HG02798 (cell line): ENCODE data around the gene TSPAN14.

Experiments
- ATAC-seq: cut with Tn5 transposase; IDR thresholded peaks from one replicate; pipeline ENCODE4 v1.9.1; 2021; ENCODE audit warnings: mild to moderate bottlenecking; ENCODE audit not compliant: unreplicated experiment, poor library complexity

TSPAN14 gene

GRCh38 chr10:80569131-80569895, 115.2 kb downstream of the TSPAN14 start:
- ATAC-seq: no peak

GRCh38 chr10:80571352-80571751, 117.2 kb downstream of the TSPAN14 start:
- ATAC-seq: no peak

- no peak for ATAC-seq
Measured at GRCh38 chr10:80579181-80579763, 125.2 kb downstream of the TSPAN14 start.

- ATAC-seq: no peak
Measured at GRCh38 chr10:80579849-80580637, 125.9 kb downstream of the TSPAN14 start.

- ATAC-seq: no peak
Measured at GRCh38 chr10:80580638-80581468, 126.7 kb downstream of the TSPAN14 start.

GRCh38 chr10:80581469-80581835, 127.3 kb downstream of the TSPAN14 start:
- ATAC-seq: no peak

- ATAC-seq: no peak
Measured at GRCh38 chr10:80582286-80582960, 128.3 kb downstream of the TSPAN14 start.
